GM18505 (cell line): ENCODE results near the gene ALDH9A1.
"Not testable (repeated sequence)": the region's sequence is repeated elsewhere in the genome, so short reads cannot be mapped to it uniquely, and the experiment has no call there.

ENCODE experiments used
- ATAC-seq: cut with Tn5 transposase; IDR thresholded peaks from one replicate; pipeline ENCODE4 v1.9.1; 2021; ENCODE audit not compliant: unreplicated experiment
- POLR2A ChIP-seq: IDR thresholded peaks from 4 replicates; pipeline ENCODE4 v1.6.1; 2011; ENCODE audit warnings: borderline replicate concordance; ENCODE audit not compliant: insufficient read depth, insufficient read length; ENCODE audit errors: extremely low read depth

Gene ALDH9A1

DNA sequence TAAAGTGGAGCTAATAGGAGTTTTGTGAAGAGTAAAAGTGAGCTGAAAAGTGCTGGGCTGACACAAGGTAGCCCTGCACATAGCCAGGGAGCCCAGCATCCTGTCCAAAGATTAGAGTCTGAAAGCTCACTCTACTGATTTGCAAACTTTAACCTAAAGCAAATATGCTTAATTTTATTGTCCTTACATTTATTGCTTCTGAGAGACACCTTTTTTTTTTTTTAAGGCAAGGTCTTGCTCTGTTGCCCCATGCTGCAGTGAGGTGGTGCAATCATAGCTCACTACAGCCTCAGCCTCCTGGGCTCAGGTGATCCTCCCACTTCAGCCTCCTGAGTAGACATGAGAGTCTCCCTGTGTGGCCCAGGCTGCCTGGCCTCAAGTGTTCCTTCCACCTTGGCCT lies 50.8 kb downstream of the ALDH9A1 start:
- TF ChIP-seq POLR2A = no peak
- ATAC-seq = no peak

DNA sequence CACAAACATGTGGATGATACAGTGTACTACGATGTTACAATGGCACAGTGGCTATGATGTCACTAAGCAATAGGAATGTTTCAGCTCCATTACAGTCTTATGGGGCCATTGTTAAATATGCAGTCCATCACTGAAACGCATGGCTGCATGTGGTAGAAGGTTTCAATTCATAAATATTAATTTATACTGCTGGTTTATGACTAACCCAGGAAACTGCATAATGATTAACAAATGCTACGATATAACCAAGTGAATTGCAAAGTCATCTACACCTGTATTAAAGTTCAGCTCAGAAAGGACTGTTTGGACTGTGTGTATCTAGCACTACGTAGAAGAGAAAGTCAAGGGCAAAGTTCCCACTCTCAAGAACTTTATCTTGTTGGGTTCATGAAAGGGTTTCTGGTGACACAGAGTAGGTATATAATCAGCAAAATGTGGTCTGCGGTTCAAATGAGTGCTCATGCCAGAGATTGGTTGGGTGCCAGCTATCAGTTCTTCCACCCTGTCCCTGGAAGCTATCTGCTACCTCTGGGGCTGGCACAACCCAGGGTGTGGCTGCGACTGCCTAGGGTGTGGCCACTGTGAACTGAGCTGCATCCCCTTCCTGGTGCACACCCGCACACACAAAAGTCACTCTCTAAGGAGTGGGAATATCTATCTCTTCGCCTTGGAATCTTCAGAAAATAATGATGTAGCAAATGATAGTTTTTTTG lies 52.6 kb downstream of the ALDH9A1 start:
- TF ChIP-seq POLR2A = no peak
- no peak for ATAC-seq

- ATAC-seq = no peak
- TF ChIP-seq POLR2A = no peak
Observed at GRCh38 chr1:165644064-165644735, 54.2 kb downstream of the ALDH9A1 start.

- no peak for TF ChIP-seq POLR2A
- ATAC-seq = no peak
Observed at GRCh38 chr1:165641231-165641987, 57.0 kb downstream of the ALDH9A1 start.

- ATAC-seq = no peak
- no peak for TF ChIP-seq POLR2A
Observed at GRCh38 chr1:165639821-165640623, 58.3 kb downstream of the ALDH9A1 start.

- not testable (repeated sequence) for ATAC-seq
Observed at GRCh38 chr1:165638211-165638610, 60.2 kb downstream of the ALDH9A1 start.

GRCh38 chr1:165637427-165637826 lies 60.9 kb downstream of the ALDH9A1 start:
- TF ChIP-seq POLR2A = no peak
- no peak for ATAC-seq

DNA sequence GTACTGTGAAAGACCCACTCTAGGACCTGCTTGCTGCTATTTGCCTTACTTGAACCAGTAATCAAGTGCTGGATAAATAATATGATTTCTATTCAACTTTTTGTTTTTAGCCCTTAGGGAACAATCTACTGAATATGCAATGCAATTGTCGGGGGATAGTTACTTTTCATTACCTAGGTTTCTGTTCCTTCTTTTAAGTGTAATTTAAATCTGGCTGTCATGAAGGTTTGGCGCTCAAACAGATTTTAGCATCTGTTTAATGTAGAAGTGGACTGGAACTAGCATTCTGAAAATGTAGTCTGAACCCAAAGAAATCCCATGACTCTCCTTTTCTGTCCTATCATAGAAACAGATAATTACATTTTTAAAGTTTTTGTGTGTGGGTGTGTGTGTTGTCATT lies 62.5 kb downstream of the ALDH9A1 start:
- no peak for TF ChIP-seq POLR2A
- no peak for ATAC-seq

DNA sequence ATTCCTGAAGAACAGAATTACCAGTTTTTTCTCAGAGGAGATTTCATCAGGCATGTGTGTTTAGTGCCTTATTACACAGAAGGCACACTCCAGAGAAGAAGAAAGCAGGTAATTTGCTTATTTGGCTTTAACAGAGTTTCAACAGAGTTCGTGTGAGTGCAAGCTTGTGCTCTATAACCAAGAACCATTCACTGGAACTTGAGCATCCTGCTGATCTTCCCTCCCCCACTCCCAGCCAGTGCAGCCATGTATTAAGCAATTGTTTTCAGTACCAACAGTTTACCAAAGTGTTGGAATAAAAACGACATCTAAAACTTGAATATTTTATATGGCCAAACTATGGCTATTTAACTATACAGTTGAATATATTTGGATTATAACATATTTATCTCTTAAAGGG lies 63.0 kb downstream of the ALDH9A1 start:
- ATAC-seq = peak; percentile 16
- no peak for TF ChIP-seq POLR2A

GRCh38 chr1:165634154-165634921 lies 64.0 kb downstream of the ALDH9A1 start:
- ATAC-seq = no peak
- TF ChIP-seq POLR2A = no peak

- TF ChIP-seq POLR2A = no peak
- no peak for ATAC-seq
Observed at GRCh38 chr1:165633614-165634013, 64.7 kb downstream of the ALDH9A1 start.

DNA sequence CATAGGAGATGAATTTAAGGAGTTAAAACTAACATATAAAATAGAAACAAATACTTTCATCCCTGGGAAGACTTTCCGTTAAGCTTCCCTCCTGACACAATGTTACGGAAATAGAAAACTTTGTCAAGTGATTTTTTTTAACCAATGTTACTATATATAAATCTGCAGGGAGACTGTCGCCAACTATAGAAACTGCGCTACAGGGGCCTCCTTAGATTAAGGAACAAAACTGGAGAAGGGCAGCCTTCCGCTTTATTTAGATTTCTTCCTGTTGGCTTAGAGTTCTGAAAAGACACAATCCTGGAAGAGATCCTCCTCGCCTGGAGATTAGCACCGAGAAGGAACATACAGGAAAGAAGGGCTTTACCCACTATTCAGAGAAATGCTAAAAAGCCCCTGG lies 65.9 kb downstream of the ALDH9A1 start:
- no peak for TF ChIP-seq POLR2A
- ATAC-seq = no peak

GRCh38 chr1:165632152-165632469 lies 66.3 kb downstream of the ALDH9A1 start:
- no peak for TF ChIP-seq POLR2A
- ATAC-seq = no peak
